Liver (tissue), 3 donors: ENCODE measurements around the gene LSM7.

Experiments used
- EGR1 ChIP-seq, 2 donors: IDR thresholded peaks; 2 replicates each; pipeline ENCODE4 v1.6.1; 2016 to 2018; ENCODE audit warnings: antibody characterized with exemption in 2 of 2, low read depth in 2 of 2
- FOXA1 ChIP-seq: IDR thresholded peaks from 2 replicates; pipeline ENCODE4 v1.6.1; 2016; ENCODE audit warnings: antibody characterized with exemption
- GABPA ChIP-seq, 2 donors: IDR thresholded peaks in 1 of 2; conservative IDR thresholded peaks in 1 of 2; 2 replicates each; pipeline ENCODE4 v1.6.1; 2016; ENCODE audit warnings: antibody characterized with exemption in 2 of 2, mild to moderate bottlenecking in 1 of 2, moderate library complexity in 1 of 2
- JUND ChIP-seq, 2 donors: IDR thresholded peaks; 2 replicates each; pipeline ENCODE4 v1.6.1; 2016; ENCODE audit warnings: antibody characterized with exemption in 2 of 2
- RAD21 ChIP-seq, 2 donors: IDR thresholded peaks; 2 replicates each; pipeline ENCODE4 v1.6.1; 2016; ENCODE audit warnings: antibody characterized with exemption in 2 of 2, mild to moderate bottlenecking in 2 of 2
- REST ChIP-seq: IDR thresholded peaks from 2 replicates; pipeline ENCODE4 v1.6.1; 2016; ENCODE audit warnings: antibody characterized with exemption, mild to moderate bottlenecking
- RXRA ChIP-seq, 2 donors: IDR thresholded peaks; 2 replicates each; pipeline ENCODE4 v1.6.1; 2017 to 2018; ENCODE audit warnings: antibody characterized with exemption in 2 of 2, mild to moderate bottlenecking in 1 of 2
- SP1 ChIP-seq: IDR thresholded peaks from 2 replicates; pipeline ENCODE4 v1.6.1; 2018; ENCODE audit warnings: antibody characterized with exemption, mild to moderate bottlenecking
- TAF1 ChIP-seq: conservative IDR thresholded peaks from 2 replicates; pipeline ENCODE4 v1.6.1; 2016; ENCODE audit warnings: antibody characterized with exemption, mild to moderate bottlenecking
- YY1 ChIP-seq: IDR thresholded peaks from 2 replicates; pipeline ENCODE4 v1.6.1; 2016; ENCODE audit warnings: antibody characterized with exemption, mild to moderate bottlenecking
- TF ChIP-seq, protein P1 (sequence below): IDR thresholded peaks from 2 replicates; pipeline ENCODE4 v1.6.1; 2016; ENCODE audit warnings: antibody characterized with exemption
- TF ChIP-seq, protein P2 (sequence below): fragments of 150-350 bp; IDR thresholded peaks from 2 replicates; pipeline ENCODE4 v1.5.1; 2017; ENCODE audit warnings: improper control_type of control experiment, low read depth, low read length; ENCODE audit not compliant: missing input control
- TF ChIP-seq, protein P3 (sequence below): IDR thresholded peaks from 2 replicates; pipeline ENCODE4 v1.6.1; 2016; ENCODE audit warnings: antibody characterized with exemption
- donor health status: healthy.
- donor health status: healthy.

DNA sequence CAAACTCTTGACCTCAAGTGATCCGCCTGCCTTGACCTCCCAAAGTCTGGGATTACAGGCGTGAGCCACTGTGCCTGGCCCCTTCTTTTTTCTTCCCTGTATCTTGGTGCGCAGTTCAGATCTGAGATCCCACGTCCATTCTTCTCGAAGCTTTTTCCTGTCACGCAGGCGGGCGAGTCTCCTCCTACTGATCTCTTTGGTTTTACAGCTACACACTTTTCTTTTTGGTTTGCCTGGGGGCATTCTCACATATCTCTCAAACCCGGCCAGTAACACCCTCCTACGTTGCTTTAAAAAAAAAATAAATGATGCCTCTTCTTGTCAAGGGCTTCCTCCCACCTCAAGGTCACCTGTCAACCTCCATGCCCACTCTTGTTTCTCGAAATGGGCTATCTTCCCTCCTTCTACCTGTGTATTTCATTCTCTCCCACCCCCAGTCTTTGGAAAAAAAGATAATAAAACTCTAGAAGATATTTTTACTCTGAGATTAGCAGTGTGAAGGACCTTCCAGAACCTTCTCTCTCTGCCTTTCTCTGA is 43.8 kb upstream of the LSM7 start:
- TF ChIP-seq GABPA (IDR thresholded peaks at IDR 0.05 in 1 of 2, conservative IDR thresholded peaks at IDR 0.05 in 1 of 2): no peak
- TF ChIP-seq, protein P1, sequence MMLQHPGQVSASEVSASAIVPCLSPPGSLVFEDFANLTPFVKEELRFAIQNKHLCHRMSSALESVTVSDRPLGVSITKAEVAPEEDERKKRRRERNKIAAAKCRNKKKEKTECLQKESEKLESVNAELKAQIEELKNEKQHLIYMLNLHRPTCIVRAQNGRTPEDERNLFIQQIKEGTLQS: no peak
- no peak for TF ChIP-seq REST
- TF ChIP-seq, protein P2, sequence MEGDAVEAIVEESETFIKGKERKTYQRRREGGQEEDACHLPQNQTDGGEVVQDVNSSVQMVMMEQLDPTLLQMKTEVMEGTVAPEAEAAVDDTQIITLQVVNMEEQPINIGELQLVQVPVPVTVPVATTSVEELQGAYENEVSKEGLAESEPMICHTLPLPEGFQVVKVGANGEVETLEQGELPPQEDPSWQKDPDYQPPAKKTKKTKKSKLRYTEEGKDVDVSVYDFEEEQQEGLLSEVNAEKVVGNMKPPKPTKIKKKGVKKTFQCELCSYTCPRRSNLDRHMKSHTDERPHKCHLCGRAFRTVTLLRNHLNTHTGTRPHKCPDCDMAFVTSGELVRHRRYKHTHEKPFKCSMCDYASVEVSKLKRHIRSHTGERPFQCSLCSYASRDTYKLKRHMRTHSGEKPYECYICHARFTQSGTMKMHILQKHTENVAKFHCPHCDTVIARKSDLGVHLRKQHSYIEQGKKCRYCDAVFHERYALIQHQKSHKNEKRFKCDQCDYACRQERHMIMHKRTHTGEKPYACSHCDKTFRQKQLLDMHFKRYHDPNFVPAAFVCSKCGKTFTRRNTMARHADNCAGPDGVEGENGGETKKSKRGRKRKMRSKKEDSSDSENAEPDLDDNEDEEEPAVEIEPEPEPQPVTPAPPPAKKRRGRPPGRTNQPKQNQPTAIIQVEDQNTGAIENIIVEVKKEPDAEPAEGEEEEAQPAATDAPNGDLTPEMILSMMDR: no peak
- TF ChIP-seq RAD21 (IDR thresholded peaks at IDR 0.05): no peak
- no peak for TF ChIP-seq EGR1 (IDR thresholded peaks at IDR 0.05; ENCODE audit: low read depth in 2 of 2)
- TF ChIP-seq TAF1: no peak
- no peak for TF ChIP-seq RXRA (IDR thresholded peaks at IDR 0.05)
- TF ChIP-seq, protein P3, sequence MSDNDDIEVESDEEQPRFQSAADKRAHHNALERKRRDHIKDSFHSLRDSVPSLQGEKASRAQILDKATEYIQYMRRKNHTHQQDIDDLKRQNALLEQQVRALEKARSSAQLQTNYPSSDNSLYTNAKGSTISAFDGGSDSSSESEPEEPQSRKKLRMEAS: no peak
- TF ChIP-seq FOXA1: no peak
- no peak for TF ChIP-seq YY1
- no peak for TF ChIP-seq SP1
- no peak for TF ChIP-seq JUND (IDR thresholded peaks at IDR 0.05)
